GM12878 (cell line): ENCODE data around the gene HMBS. TPM values are rescaled to one million over a fixed set of nuclear protein-coding genes. Genes with fewer than 3 reads are reported as not detected.

Experiments used
- ATAC-seq: fragments of 200-7000 bp; cut with Tn5 transposase; 3 replicates; pipeline ENCODE4 v1.9.1; 2020; ENCODE audit warnings: mild to moderate bottlenecking, moderate library complexity
- BruUV-seq: library from RNA; stranded (reverse); fragments of 400-500 nt; replicated peaks from 2 replicates; lab custom pipeline; 2021; lab: Mats Ljungman, UMichigan
- CTCF ChIA-PET: fragments of 300-600 bp; sonication (Branson Sonifier 250); formaldehyde crosslinking; extraction: SDS; loops from one replicate; lab custom pipeline; 2021; ENCODE audit warnings: inconsistent platforms; lab: Yijun Ruan, JAX
- POLR2A ChIA-PET: fragments of 350-600 bp; formaldehyde crosslinking; extraction: SDS; loops from one replicate; lab custom pipeline; 2021; ENCODE audit warnings: inconsistent platforms; lab: Charles Lee
- RAD21 ChIA-PET: fragments of 300-600 bp; sonication (Branson Sonifier 250); formaldehyde crosslinking; loops from one replicate; lab custom pipeline; 2023; ENCODE audit warnings: antibody characterized with exemption; ENCODE audit not compliant: unreplicated experiment; lab: Charles Lee
- SMC1A ChIA-PET: fragments of 300-600 bp; sonication (Branson Sonifier 250); formaldehyde crosslinking; loops from one replicate; lab custom pipeline; 2023; ENCODE audit not compliant: unreplicated experiment, uncharacterized antibody; lab: Charles Lee
- DNase-seq: peaks from one replicate; pipeline ENCODE4 v3.0.0-alpha.2; 2011; ENCODE audit warnings: low read depth, low spot score
- FAIRE-seq: peaks from 3 replicates; lab custom pipeline; 2011; peaks lifted over from hg19 to GRCh38; lab: Jason Lieb, UNC
- H2AFZ ChIP-seq: 2 replicates; pipeline ENCODE4 v1.6.0; 2011; ENCODE audit warnings: low read depth, low read length, control low read depth; ENCODE audit not compliant: control insufficient read depth
- H3K27ac ChIP-seq: 2 replicates; pipeline ENCODE4 v1.5.1; 2011; ENCODE audit warnings: control low read depth; ENCODE audit not compliant: control insufficient read depth, insufficient read depth
- H3K27me3 ChIP-seq, 2 experiments: replicated peaks in 1 of 2; 2 replicates each; pipeline versions ENCODE4 v1.6.0 to v1.6.1; 2011; ENCODE audit warnings: low read length in 1 of 2; ENCODE audit not compliant: control insufficient read depth in 2 of 2, insufficient read depth in 2 of 2
- H3K36me3 ChIP-seq, 2 experiments: 2 replicates each; pipeline ENCODE4 v1.5.1; 2011; ENCODE audit warnings: low read length in 1 of 2; ENCODE audit not compliant: control insufficient read depth in 2 of 2, insufficient read depth in 2 of 2
- H3K4me1 ChIP-seq: 2 replicates; pipeline ENCODE4 v1.6.1; 2011; ENCODE audit warnings: mild to moderate bottlenecking, low read length, moderate library complexity, mixed read lengths; ENCODE audit not compliant: control insufficient read depth, insufficient read depth
- H3K4me2 ChIP-seq: 2 replicates; pipeline ENCODE4 v1.6.0; 2011; ENCODE audit warnings: control low read depth; ENCODE audit not compliant: control insufficient read depth, insufficient read depth
- H3K4me3 ChIP-seq: fragments of 200-600 bp; sonication (generic); 2 replicates; pipeline ENCODE4 v1.5.1; 2016
- H3K79me2 ChIP-seq: 2 replicates; pipeline ENCODE4 v1.6.0; 2011; ENCODE audit warnings: low read length; ENCODE audit not compliant: control insufficient read depth, insufficient read depth
- H3K9ac ChIP-seq: 2 replicates; pipeline ENCODE4 v1.8.0; 2011; ENCODE audit warnings: low read length, control low read depth, mixed read lengths; ENCODE audit not compliant: control insufficient read depth, insufficient read depth
- H3K9me3 ChIP-seq: replicated peaks from 3 replicates; pipeline ENCODE4 v1.5.1; 2011; ENCODE audit warnings: mild to moderate bottlenecking, low read length; ENCODE audit not compliant: control insufficient read depth, insufficient read depth
- H4K20me1 ChIP-seq: 2 replicates; pipeline ENCODE4 v1.6.0; 2011; ENCODE audit not compliant: control insufficient read depth, insufficient read depth
- CEBPB ChIP-seq, 2 experiments: fragments of 150-350 bp in 1 of 2; IDR thresholded peaks; 2 replicates each; pipeline ENCODE4 v1.6.1; 2012 to 2014; ENCODE audit warnings: low read depth in 2 of 2, low read length in 2 of 2, borderline replicate concordance in 1 of 2, inconsistent platforms in 1 of 2
- DPF2 ChIP-seq: fragments of 450-650 bp; IDR thresholded peaks from 2 replicates; pipeline ENCODE4 v1.6.1; 2017; ENCODE audit warnings: mild to moderate bottlenecking
- EZH2 ChIP-seq: IDR thresholded peaks from 2 replicates; pipeline ENCODE4 v1.6.1; 2012; ENCODE audit warnings: low read depth, mild to moderate bottlenecking, control low read depth, inconsistent platforms, low read length, borderline replicate concordance; ENCODE audit not compliant: control insufficient read depth
- HDGF ChIP-seq: fragments of 450-650 bp; IDR thresholded peaks from 2 replicates; pipeline ENCODE4 v1.6.1; 2016; ENCODE audit warnings: antibody characterized with exemption
- MEF2B ChIP-seq: fragments of 450-650 bp; IDR thresholded peaks from 2 replicates; pipeline ENCODE4 v1.6.1; 2018; ENCODE audit warnings: mild to moderate bottlenecking, moderate library complexity; ENCODE audit not compliant: partially characterized antibody, poor library complexity, severe bottlenecking
- MYB ChIP-seq: fragments of 150-350 bp; IDR thresholded peaks from 2 replicates; pipeline ENCODE4 v1.6.1; 2014; ENCODE audit warnings: mild to moderate bottlenecking, low read depth, low read length, borderline replicate concordance
- NR2C2 ChIP-seq: IDR thresholded peaks from 2 replicates; pipeline ENCODE4 v1.6.1; 2011; ENCODE audit warnings: borderline replicate concordance, low read depth; ENCODE audit not compliant: control insufficient read depth, insufficient read length
- POLR2A ChIP-seq: IDR thresholded peaks from 2 replicates; pipeline ENCODE4 v1.6.1; 2011; ENCODE audit warnings: low read depth, mild to moderate bottlenecking, low read length
- RUNX3 ChIP-seq: IDR thresholded peaks from 2 replicates; pipeline ENCODE4 v1.6.1; 2012; ENCODE audit warnings: low read length, inconsistent platforms
- SMAD1 ChIP-seq: fragments of 450-650 bp; IDR thresholded peaks from 2 replicates; pipeline ENCODE4 v1.6.1; 2018; ENCODE audit warnings: mild to moderate bottlenecking, low read depth; ENCODE audit not compliant: partially characterized antibody
- SMC3 ChIP-seq: IDR thresholded peaks from 2 replicates; pipeline ENCODE4 v1.6.1; 2011; ENCODE audit warnings: low read length, improper control_type of control experiment, borderline replicate concordance
- SP1 ChIP-seq: IDR thresholded peaks from one replicate; pipeline ENCODE4 v1.6.1; 2011; ENCODE audit warnings: low read depth, low read length
- STAT3 ChIP-seq: IDR thresholded peaks from 2 replicates; pipeline ENCODE4 v1.6.1; 2011; ENCODE audit warnings: low read depth, low read length, improper control_type of control experiment
- SUZ12 ChIP-seq: fragments of 200-600 bp; sonication (generic); IDR thresholded peaks from one replicate; pipeline ENCODE4 v1.6.1; 2018; ENCODE audit warnings: antibody characterized with exemption, mild to moderate bottlenecking; ENCODE audit not compliant: unreplicated experiment
- TBL1XR1 ChIP-seq: IDR thresholded peaks from 2 replicates; pipeline ENCODE4 v1.6.1; 2012; ENCODE audit warnings: low read depth, low read length, improper control_type of control experiment
- TCF3 ChIP-seq: IDR thresholded peaks from 2 replicates; pipeline ENCODE4 v1.6.1; 2012; ENCODE audit warnings: low read depth, mild to moderate bottlenecking, low read length, borderline replicate concordance; ENCODE audit not compliant: insufficient read depth
- TCF7 ChIP-seq: IDR thresholded peaks from 2 replicates; pipeline ENCODE4 v1.6.1; 2014; ENCODE audit warnings: antibody characterized with exemption, borderline replicate concordance
- YY1 ChIP-seq: IDR thresholded peaks from 2 replicates; pipeline ENCODE4 v1.6.1; 2011; ENCODE audit warnings: low read depth, mild to moderate bottlenecking, low read length
- ZBTB40 ChIP-seq: fragments of 450-650 bp; IDR thresholded peaks from 2 replicates; pipeline ENCODE4 v1.6.1; 2016; ENCODE audit warnings: mild to moderate bottlenecking, moderate library complexity, borderline replicate concordance
- WGBS: methylation state at CpG from one replicate; pipeline ENCODE4 v1.1.6; 2016; ENCODE audit warnings: low lambda C conversion rate; ENCODE audit not compliant: insufficient replicate concordance, insufficient coverage; ENCODE audit errors: missing lambda C conversion rate; 5-methylcytosine and 5-hydroxymethylcytosine counted together
- in situ Hi-C: fragments of 300-500 bp; cut with MboI; formaldehyde crosslinking; loops from 9 replicates; pipeline ENCODE4 v1.14.3; 2018; ENCODE audit warnings: mixed read lengths
- intact Hi-C: fragments of 100-400 bp; cut with micrococcal nuclease; formaldehyde crosslinking; loops from one replicate; pipeline ENCODE4 v1.14.2; 2022; ENCODE audit not compliant: unreplicated experiment
- polyA plus RNA-seq, 11 experiments: library from polyadenylated mRNA; depleted of rRNA in 4 of 11; unstranded in 6 of 11; stranded (reverse) in 5 of 11; fragments of >200 nt; fragmentation: Nextera tagmentation in 4 of 11; fragmentation: Illumina TruSeq in 1 of 11; extraction: Ambion mirVana in 4 of 11; extraction: Trizol in 1 of 11; gene quantifications; 1 replicate in 1 of 11; 2 replicates in 10 of 11; pipeline versions ENCODE4 v1.2.1 to v1.2.3, GENCODE V29; 2011 to 2016; ENCODE audit warnings: inconsistent platforms in 2 of 11, missing spikeins in 2 of 11, low read depth in 1 of 11
- total RNA-seq, 4 experiments: library from RNA; depleted of rRNA in 3 of 4; stranded (reverse); fragments of >200 nt in 3 of 4; fragmentation: Illumina TruSeq in 1 of 4; extraction: Trizol in 1 of 4; gene quantifications; 2 replicates each; pipeline versions ENCODE4 v1.2.1 to v1.2.3, GENCODE V29; 2013 to 2021

The HMBS gene
- total and polyA plus RNA-seq, 10 of the 15 experiments (the other 5 are each of a cell fraction or from before 2014, with no cell fraction given) = 17.7 to 96.7 (median 49.7) TPM

DNA sequence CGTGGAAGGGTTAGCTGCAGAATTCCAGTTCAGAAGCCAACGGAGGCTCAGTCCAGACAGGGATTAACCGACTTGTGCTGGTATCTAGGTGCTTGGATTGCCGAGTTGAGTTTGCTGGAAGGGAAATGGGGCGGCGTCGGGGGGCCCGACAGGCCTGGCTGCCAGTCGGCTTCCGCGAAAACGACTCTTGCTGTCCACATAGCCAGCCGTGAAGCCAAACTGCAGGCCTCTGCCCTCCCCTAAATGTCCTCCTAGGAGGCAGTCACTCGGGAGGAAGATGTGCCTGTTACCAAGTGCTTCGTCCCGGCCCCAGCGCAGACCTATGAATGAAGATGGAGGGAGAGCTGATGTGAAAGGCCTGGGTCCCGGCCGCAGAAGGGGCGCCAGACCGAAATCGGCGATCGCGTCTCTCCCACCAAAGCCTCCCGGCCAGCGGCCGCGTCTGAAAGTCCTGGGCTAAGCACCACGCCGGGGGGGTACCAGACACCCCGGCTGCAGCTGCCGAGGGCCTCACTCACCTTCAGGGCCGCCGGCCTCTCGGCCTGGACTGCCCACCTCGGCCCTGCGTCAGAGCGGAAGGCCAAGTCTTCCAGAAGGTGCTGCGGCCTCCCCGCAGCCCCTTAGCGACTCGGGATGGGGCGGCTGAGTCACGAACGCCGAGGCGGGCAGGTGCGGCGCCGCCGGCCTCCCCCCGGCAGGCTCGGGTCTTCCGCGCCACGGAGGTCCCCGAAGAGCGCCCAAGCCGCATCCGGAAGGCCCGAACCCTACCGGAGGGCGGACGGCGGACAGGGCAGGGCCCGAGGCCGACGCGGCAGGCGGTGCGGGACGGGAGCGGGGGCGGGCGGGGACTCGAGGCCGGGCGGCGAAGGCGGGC, 9.5 kb downstream of the HMBS start (continued):
- TF ChIP-seq DPF2 (0 out of 2 replicates have a peak, but pooled peaks have one; percentile 37), SUZ12 (no peak), NR2C2 (no peak), YY1 (0 out of 2 replicates have a peak, but pooled peaks have one; percentile 17), POLR2A (peak; percentile 69), EZH2 (no peak), RUNX3 (no peak)

- Histone ChIP-seq H3K4me1 (peaks cover 21% of the 10 kb centered on the region), H3K27me3 (no peaks in the 10 kb centered on the region), H3K9ac (peak overlapping the region; percentile 88), H4K20me1 (no peaks in the 10 kb centered on the region), H3K79me2 (peaks cover 33% of the 10 kb centered on the region), H2AFZ (no peak overlapping the region), H3K4me2 (0 out of 2 replicates have a peak overlapping the region, but pooled peaks have one; percentile 56), H3K4me3 (peak overlapping the region; percentile 83), H3K27ac (peak overlapping the region; percentile 60), H3K36me3 (peaks cover 14 to 16% of the 10 kb centered on the region in 2 experiments), H3K9me3 (no peaks in the 10 kb centered on the region)
- DNase-seq (no peak), ATAC-seq (peak; percentile 82), FAIRE-seq (no peak)
- SMC1A ChIA-PET = interaction anchor here (1.0 to 1.8 kb wide), 4 partner anchors 12 to 102 kb away, joined by 3 to 6 read pairs (median 3); partner anchors contain the start of genes C2CD2L, HINFP and VPS11
- WGBS = 2% methylated on average over 14 of the region's 19 CpGs
- RAD21 ChIA-PET = interaction anchor here (0.7 to 1.5 kb wide), 8 partner anchors 10 to 244 kb away, joined by 3 to 6 read pairs (median 4); partner anchors contain the start of genes C2CD2L, HINFP, HMBS and NLRX1
- no TSS peak for BruUV-seq
- in situ Hi-C loops = no loop called here
- intact Hi-C loops = loop anchor here (1.0 to 2.0 kb wide), 3 partner anchors 27 to 228 kb away; partner anchors contain the start of genes HYOU1 and VPS11
- POLR2A ChIA-PET = interaction anchor here (0.9 to 6.8 kb wide), 7 partner anchors 9 to 228 kb away, joined by 3 to 69 read pairs (median 4); partner anchors contain the start of genes C2CD2L, HMBS and VPS11
- CTCF ChIA-PET = interaction anchor here (0.6 to 2.4 kb wide), 10 partner anchors 7 to 230 kb away, joined by 3 to 11 read pairs (median 4); partner anchors contain the start of genes C2CD2L, HINFP, HMBS and VPS11
- TF ChIP-seq TBL1XR1 = 0 out of 2 replicates have a peak, but pooled peaks have one; percentile 10
- TF ChIP-seq MYB = no peak
- no peak for TF ChIP-seq TCF3
- no peak for TF ChIP-seq ZBTB40
- TF ChIP-seq MEF2B = no peak
- no peak for TF ChIP-seq CEBPB (IDR thresholded peaks at IDR 0.05; ENCODE audit: borderline replicate concordance in 1 of 2, low read depth in 2 of 2, low read length in 2 of 2)
- TF ChIP-seq SMAD1 = no peak
- peak; percentile 26; the same call in 1 of the 2 replicates for TF ChIP-seq SMC3
- TF ChIP-seq YY1 = no peak
- no peak for TF ChIP-seq TCF7
- no peak for TF ChIP-seq STAT3
- TF ChIP-seq SP1 = no peak
- TF ChIP-seq HDGF = no peak; the same call in 1 of the 2 replicates
These were observed 10.1 kb downstream of the HMBS start for GRCh38 chr11:119094816-119095065.
